Measurements from ENCODE around the gene FKBP8.
"Not testable (repeated sequence)": the region's sequence is repeated elsewhere in the genome, so short reads cannot be mapped to it uniquely, and the experiment has no call there.

Gene FKBP8
- 114 to 211 (median 133) reads per million in 9 experiments for total RNA-seq

- no peaks in the 10 kb centered on the region for H3K9me3 Mint-ChIP-seq
- H3K27ac Mint-ChIP-seq, result peak within 1 kb of the TSS; percentile 97 to 98
- peak; percentile 94 for ATAC-seq (replicated peaks)
- no peaks in the 10 kb centered on the region for H3K27me3 Mint-ChIP-seq
- peak within 1 kb of the TSS; percentile 95 to 97 for H3K4me3 Mint-ChIP-seq
- peaks cover 38% of the 10 kb centered on the region for H3K36me3 Mint-ChIP-seq (ENCODE audit: insufficient read depth)
- peaks cover 18 to 22% of the 10 kb centered on the region in 2 donors for H3K4me1 Mint-ChIP-seq (ENCODE audit: low read depth in 2 of 2)
- DNase-seq, result peak; percentile 92 to 93 (median 93)
These were observed at the start of gene FKBP8 for GRCh38 chr19:18542941-18543813. Gene FKBP8, minus strand, starts transcription at chr19:18543573. Its CDS starts 1,603 bp downstream, at chr19:18541970.

GRCh38 chr19:18592732-18593131, 49.4 kb upstream of the FKBP8 start:
- H3K27ac Mint-ChIP-seq; H3K9me3 Mint-ChIP-seq; DNase-seq; ATAC-seq (replicated peaks); H3K27me3 Mint-ChIP-seq; H3K4me3 Mint-ChIP-seq: not testable (repeated sequence)
- peaks cover 36% of the 10 kb centered on the region for H3K36me3 Mint-ChIP-seq (ENCODE audit: insufficient read depth)
- peaks cover 24 to 32% of the 10 kb centered on the region in 2 donors for H3K4me1 Mint-ChIP-seq (ENCODE audit: low read depth in 2 of 2)

GRCh38 chr19:18591735-18592385, 48.5 kb upstream of the FKBP8 start:
- peak overlapping the region; percentile 44 to 45 for H3K4me3 Mint-ChIP-seq
- H3K27ac Mint-ChIP-seq, result no peak overlapping the region
- H3K9me3 Mint-ChIP-seq, result no peaks in the 10 kb centered on the region
- H3K36me3 Mint-ChIP-seq (ENCODE audit: insufficient read depth), result peaks cover 36% of the 10 kb centered on the region
- ATAC-seq (replicated peaks) (no peak), DNase-seq (no peak)
- H3K27me3 Mint-ChIP-seq, result no peaks in the 10 kb centered on the region
- peaks cover 23 to 34% of the 10 kb centered on the region in 2 donors for H3K4me1 Mint-ChIP-seq (ENCODE audit: low read depth in 2 of 2)

- H3K4me1 Mint-ChIP-seq (ENCODE audit: low read depth in 2 of 2), result peaks cover 17 to 31% of the 10 kb centered on the region in 2 donors
- H3K36me3 Mint-ChIP-seq (ENCODE audit: insufficient read depth), result peaks cover 35% of the 10 kb centered on the region
- H3K9me3 Mint-ChIP-seq, result no peaks in the 10 kb centered on the region
- H3K27ac Mint-ChIP-seq, result peak overlapping the region in 1 of 2 donors; percentile 95
- no peak for DNase-seq
- H3K27me3 Mint-ChIP-seq, result no peaks in the 10 kb centered on the region
- peak overlapping the region; percentile 82 to 84 for H3K4me3 Mint-ChIP-seq
- ATAC-seq (replicated peaks), result no peak
These were observed 47.2 kb upstream of the FKBP8 start for GRCh38 chr19:18590273-18591272.

- Mint-ChIP-seq H3K9me3 (no peaks in the 10 kb centered on the region), H3K27me3 (no peaks in the 10 kb centered on the region), H3K4me1 (ENCODE audit: low read depth in 2 of 2) (peaks cover 14 to 29% of the 10 kb centered on the region in 2 donors), H3K27ac (peak overlapping the region; percentile 83 to 95), H3K4me3 (peak overlapping the region; percentile 82 to 84), H3K36me3 (ENCODE audit: insufficient read depth) (peaks cover 37% of the 10 kb centered on the region)
- ATAC-seq (replicated peaks) (peak; percentile 69), DNase-seq (peak; percentile 73 to 80 (median 75))
These were observed 46.3 kb upstream of the FKBP8 start for GRCh38 chr19:18589380-18590272.

GRCh38 chr19:18588611-18589379, 45.4 kb upstream of the FKBP8 start, which contains the start of gene REX1BD:
Gene REX1BD, plus strand, starts transcription at chr19:18588798. Its CDS starts 4 bp downstream, at chr19:18588802.
- Mint-ChIP-seq H3K9me3 (no peaks in the 10 kb centered on the region), H3K27ac (peak within 1 kb of the TSS; percentile 83 to 95), H3K4me1 (ENCODE audit: low read depth in 2 of 2) (peaks cover 13 to 28% of the 10 kb centered on the region in 2 donors), H3K4me3 (peak within 1 kb of the TSS; percentile 82 to 84), H3K27me3 (no peaks in the 10 kb centered on the region), H3K36me3 (ENCODE audit: insufficient read depth) (peaks cover 37% of the 10 kb centered on the region)
- ATAC-seq (replicated peaks) (peak; percentile 71), DNase-seq (peak; percentile 82 to 86 (median 84))

GRCh38 chr19:18587962-18588610, 44.7 kb upstream of the FKBP8 start:
- Mint-ChIP-seq H3K27ac (peak overlapping the region; percentile 77 to 92), H3K4me3 (peak overlapping the region; percentile 82 to 84), H3K36me3 (ENCODE audit: insufficient read depth) (peaks cover 37% of the 10 kb centered on the region), H3K9me3 (no peaks in the 10 kb centered on the region), H3K27me3 (no peaks in the 10 kb centered on the region), H3K4me1 (ENCODE audit: low read depth in 2 of 2) (peaks cover 13 to 24% of the 10 kb centered on the region in 2 donors)
- DNase-seq (no peak), ATAC-seq (replicated peaks) (peak; percentile 2)

GRCh38 chr19:18587561-18587960, 44.2 kb upstream of the FKBP8 start:
- Mint-ChIP-seq H3K27me3 (no peaks in the 10 kb centered on the region), H3K4me1 (ENCODE audit: low read depth in 2 of 2) (peaks cover 13 to 24% of the 10 kb centered on the region in 2 donors), H3K4me3 (peak overlapping the region in 1 of 2 donors; percentile 84), H3K36me3 (ENCODE audit: insufficient read depth) (peaks cover 37% of the 10 kb centered on the region), H3K27ac (peak overlapping the region in 1 of 2 donors; percentile 77), H3K9me3 (no peaks in the 10 kb centered on the region)
- ATAC-seq (replicated peaks) (no peak), DNase-seq (no peak)

- Mint-ChIP-seq H3K36me3 (ENCODE audit: insufficient read depth) (peaks cover 31% of the 10 kb centered on the region), H3K9me3 (no peaks in the 10 kb centered on the region), H3K4me1 (ENCODE audit: low read depth in 2 of 2) (peaks cover 13 to 24% of the 10 kb centered on the region in 2 donors), H3K27me3 (no peaks in the 10 kb centered on the region), H3K4me3 (no peak overlapping the region), H3K27ac (no peak overlapping the region)
- ATAC-seq (replicated peaks), result no peak
- no peak for DNase-seq
These were observed 42.9 kb upstream of the FKBP8 start for GRCh38 chr19:18586306-18586705.

GRCh38 chr19:18580311-18580710, 36.9 kb upstream of the FKBP8 start:
- ATAC-seq (replicated peaks) (no peak), DNase-seq (no peak)
- Mint-ChIP-seq H3K4me3 (no peak overlapping the region), H3K4me1 (ENCODE audit: low read depth in 2 of 2) (peaks cover 0 to under 1% of the 10 kb centered on the region in 2 donors), H3K9me3 (no peaks in the 10 kb centered on the region), H3K27ac (no peak overlapping the region), H3K27me3 (no peaks in the 10 kb centered on the region), H3K36me3 (ENCODE audit: insufficient read depth) (peaks cover 21% of the 10 kb centered on the region)

GRCh38 chr19:18577365-18577914, 34.1 kb upstream of the FKBP8 start:
- H3K4me3 Mint-ChIP-seq, result no peak overlapping the region
- peaks cover 8 to 12% of the 10 kb centered on the region in 2 donors for H3K4me1 Mint-ChIP-seq (ENCODE audit: low read depth in 2 of 2)
- no peaks in the 10 kb centered on the region for H3K9me3 Mint-ChIP-seq
- H3K36me3 Mint-ChIP-seq (ENCODE audit: insufficient read depth), result peaks cover 45% of the 10 kb centered on the region
- no peak for ATAC-seq (replicated peaks)
- no peaks in the 10 kb centered on the region for H3K27me3 Mint-ChIP-seq
- DNase-seq, result no peak
- no peak overlapping the region for H3K27ac Mint-ChIP-seq

Data from effector memory CD8-positive, alpha-beta T cell (primary cell).